Astrocyte of the cerebellum (primary cell): Measurements from ENCODE around the gene GPR89A.
"Not testable (repeated sequence)": the region's sequence is repeated elsewhere in the genome, so short reads cannot be mapped to it uniquely, and the experiment has no call there.

Source experiments
- DNase-seq: peaks from one replicate; pipeline ENCODE4 v3.0.0-alpha.2; 2011; ENCODE audit warnings: low read depth
- H3K4me3 ChIP-seq: 2 replicates; pipeline ENCODE4 v1.5.1; 2011; ENCODE audit warnings: mild to moderate bottlenecking, low read depth, low read length, moderate library complexity
- CTCF ChIP-seq: IDR thresholded peaks from 2 replicates; pipeline ENCODE4 v1.5.1; 2012; ENCODE audit warnings: low read length, low read depth, moderate library complexity, mild to moderate bottlenecking; ENCODE audit errors: missing control alignments
- in situ Hi-C: cut with HindIII; loops from 2 replicates; pipeline ENCODE4 v1.10.0; 2017; ENCODE audit warnings: low sequenced_read_pairs

Gene GPR89A

DNA sequence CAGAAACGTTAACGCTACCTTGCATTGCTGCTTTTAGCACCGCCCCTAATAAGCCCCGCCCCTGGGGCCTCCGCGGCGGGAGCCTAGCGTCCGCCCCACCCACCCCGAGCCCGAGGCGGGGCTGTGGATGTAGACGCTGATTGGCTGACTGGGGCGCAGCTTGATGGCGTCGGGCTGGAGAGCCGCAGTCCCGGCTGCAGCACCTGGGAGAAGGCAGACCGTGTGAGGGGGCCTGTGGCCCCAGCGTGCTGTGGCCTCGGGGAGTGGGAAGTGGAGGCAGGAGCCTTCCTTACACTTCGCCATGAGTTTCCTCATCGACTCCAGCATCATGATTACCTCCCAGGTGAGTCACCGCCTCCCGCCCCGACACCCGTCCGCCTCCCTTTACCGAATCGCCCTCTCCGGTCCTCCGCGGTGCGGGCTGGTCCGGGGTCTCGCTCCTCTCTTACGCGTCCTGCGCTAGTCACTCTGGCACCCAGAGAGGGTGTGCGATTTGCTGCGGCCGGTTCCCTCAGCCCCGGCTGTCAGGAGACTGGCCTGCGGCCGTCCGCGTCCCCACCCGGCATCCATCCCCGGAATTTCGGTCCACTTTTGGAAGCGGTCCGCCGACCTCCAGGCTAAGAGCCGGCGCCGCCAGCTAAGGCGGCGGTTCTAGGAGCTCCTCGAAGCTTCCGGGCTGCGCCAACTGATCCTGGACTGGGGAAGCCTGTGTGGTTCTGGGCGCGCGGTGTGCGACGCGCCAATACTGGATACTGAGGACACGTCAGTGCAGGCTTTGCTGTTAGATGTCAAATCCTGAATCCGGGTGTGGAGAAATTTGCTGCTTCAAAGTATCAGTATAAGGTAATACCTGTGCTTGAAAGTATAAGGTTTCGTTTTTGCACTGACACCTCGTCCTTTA lies at the start of gene GPR89A:
GPR89A (plus strand) TSS at position 156 of the 901 bp plus-strand sequence; CDS start at position 302, 146 bp downstream.
- in situ Hi-C loops: not testable (repeated sequence)
- DNase-seq: peak; percentile 70
- peak within 1 kb of the TSS; percentile 67 for H3K4me3 ChIP-seq

DNA sequence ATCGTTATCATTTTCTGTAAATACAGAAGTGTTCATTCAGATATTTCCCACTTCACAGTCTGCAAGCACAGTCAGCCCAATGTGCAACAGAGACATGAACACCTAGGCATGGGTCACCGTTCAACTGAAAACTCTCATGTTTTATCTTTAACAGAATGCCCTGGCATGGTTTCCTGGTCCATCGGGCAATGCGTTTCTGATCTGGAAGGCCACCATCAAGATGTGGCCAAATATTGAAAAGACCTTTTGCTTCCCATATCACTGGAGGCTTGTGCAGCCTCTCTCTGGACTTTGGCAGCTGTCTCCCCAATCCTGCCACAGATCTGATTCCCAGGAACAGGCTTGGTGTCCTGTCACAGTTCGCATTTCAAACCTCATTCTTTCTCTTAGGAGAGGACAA lies 21.0 kb upstream of the GPR89A start:
- DNase-seq, H3K4me3 ChIP-seq, in situ Hi-C loops: not testable (repeated sequence)

DNA sequence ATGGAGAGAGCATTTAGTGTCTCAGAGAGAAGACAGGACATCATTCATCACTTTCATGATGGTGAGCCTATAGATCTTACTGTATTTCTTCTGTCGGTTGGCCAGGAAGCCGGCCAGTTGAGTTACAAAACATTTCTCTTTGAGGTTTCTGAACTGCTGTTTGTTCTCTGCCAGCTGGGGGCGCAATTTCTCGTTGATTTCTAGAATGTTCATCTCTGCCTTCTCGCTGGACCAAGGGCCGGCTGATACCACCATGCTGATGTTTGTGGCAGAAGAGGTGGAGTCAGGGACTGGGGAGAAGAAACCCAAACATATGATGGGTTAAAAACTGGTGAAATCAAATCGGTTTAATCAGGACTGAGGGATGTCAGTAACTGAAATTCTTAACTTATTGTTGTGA lies 17.0 kb upstream of the GPR89A start:
- in situ Hi-C loops, H3K4me3 ChIP-seq, DNase-seq: not testable (repeated sequence)

DNA sequence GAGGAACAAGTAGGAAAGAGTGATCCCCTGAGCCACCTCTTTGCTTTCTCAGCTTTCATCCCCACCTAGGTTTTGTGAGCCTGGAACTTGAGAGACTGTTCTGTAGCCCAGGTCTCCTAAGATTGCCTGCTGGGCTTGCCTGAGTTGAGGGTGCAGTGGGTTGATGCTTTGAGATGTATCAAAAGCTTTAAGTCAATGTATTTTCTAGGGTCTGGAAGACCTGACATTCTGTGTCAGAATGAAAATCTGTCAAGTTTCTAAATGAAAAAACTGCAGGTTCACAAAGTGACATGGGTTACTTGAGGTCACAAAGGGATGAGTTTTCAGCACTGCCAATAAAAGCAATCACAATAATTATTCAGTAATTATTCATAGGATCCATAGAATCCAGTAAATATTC lies 15.4 kb upstream of the GPR89A start:
- DNase-seq, H3K4me3 ChIP-seq, in situ Hi-C loops: not testable (repeated sequence)

- H3K4me3 ChIP-seq, in situ Hi-C loops, DNase-seq: not testable (repeated sequence)
These were observed 12.4 kb upstream of the GPR89A start for GRCh38 chr1:145595421-145595820.

- in situ Hi-C loops: not testable (repeated sequence)
These were observed 11.6 kb upstream of the GPR89A start for GRCh38 chr1:145596236-145596635.

DNA sequence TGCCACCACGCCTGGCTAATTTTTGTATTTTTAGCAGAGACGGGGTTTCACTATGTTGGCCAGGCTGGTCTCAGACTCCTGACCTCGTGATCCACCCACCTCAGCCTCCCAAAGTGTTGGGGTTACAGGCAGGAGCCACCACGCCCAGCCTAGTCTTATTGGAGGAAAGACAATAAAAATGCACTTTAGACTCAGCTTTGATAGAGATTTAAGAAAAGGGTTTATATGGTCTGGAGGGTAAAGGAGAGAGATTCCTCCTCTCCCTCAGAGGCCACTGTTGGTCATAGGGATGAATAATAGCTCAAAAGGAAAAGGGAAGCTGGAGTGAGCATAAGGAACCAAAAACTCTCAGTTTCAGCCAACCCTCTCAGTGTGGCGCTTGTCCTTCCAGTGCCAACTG lies 8.4 kb upstream of the GPR89A start:
- H3K4me3 ChIP-seq, DNase-seq, in situ Hi-C loops: not testable (repeated sequence)

More at GRCh38 chr1:145596236-145596635, 11.6 kb upstream of the GPR89A start:
- not testable (repeated sequence) for DNase-seq, H3K4me3 ChIP-seq

- H3K4me3 ChIP-seq: no peak overlapping the region
- TF ChIP-seq CTCF: no peak
- in situ Hi-C loops: no loop called here
- DNase-seq: no peak
These were observed 6.2 kb upstream of the GPR89A start for GRCh38 chr1:145601593-145601992.

DNA sequence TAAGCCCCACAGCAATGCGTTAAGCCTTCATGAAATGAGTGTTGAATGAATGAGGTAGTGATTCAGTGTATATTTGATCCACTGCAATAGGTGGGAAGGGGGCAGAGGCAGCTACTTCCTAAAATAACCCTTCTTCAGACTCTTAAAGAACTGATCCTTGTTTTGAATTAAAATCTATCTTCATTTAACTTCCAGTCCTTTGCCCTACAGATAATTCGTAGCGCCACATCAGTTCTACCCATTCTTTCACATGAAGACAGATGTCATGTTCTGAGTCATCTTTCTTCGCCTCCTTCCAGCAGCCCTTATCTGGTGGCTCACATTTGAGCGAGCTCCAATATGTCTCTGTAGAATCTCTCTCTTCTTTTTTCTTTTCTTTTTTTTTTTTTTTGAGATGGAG lies 948 bp upstream of the GPR89A start:
- H3K4me3 ChIP-seq, DNase-seq, in situ Hi-C loops: not testable (repeated sequence)

- H3K4me3 ChIP-seq, DNase-seq, in situ Hi-C loops: not testable (repeated sequence)
These were observed 499 bp upstream of the GPR89A start for GRCh38 chr1:145607289-145607688.

DNA sequence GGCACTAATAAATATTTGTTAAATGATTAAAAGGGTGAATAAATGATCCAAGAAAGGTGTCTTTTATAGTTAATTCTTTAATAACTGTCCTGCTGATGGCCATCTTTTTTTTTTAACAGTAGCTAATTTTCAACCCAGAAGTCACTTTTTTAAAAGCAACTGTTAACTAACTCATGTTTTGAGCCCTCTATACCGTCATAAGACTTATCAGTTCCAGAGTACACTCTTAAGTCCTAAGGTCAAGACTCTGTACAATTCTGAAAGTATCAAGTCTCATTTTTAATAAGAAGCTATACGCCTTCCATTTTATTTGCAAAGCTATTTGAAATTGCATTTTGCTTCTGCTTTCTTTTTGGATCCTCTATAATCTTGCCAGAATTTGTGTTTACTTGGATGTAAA lies 3.0 kb downstream of the GPR89A start:
- in situ Hi-C loops, DNase-seq: not testable (repeated sequence)

GRCh38 chr1:145620073-145620472 lies 12.3 kb downstream of the GPR89A start:
- in situ Hi-C loops, H3K4me3 ChIP-seq, DNase-seq: not testable (repeated sequence)

More for the DNA sequence above, 3.0 kb downstream of the GPR89A start:
- not testable (repeated sequence) for H3K4me3 ChIP-seq

GRCh38 chr1:145622177-145622576 lies 14.4 kb downstream of the GPR89A start:
- DNase-seq, in situ Hi-C loops, H3K4me3 ChIP-seq: not testable (repeated sequence)

GRCh38 chr1:145636237-145636636 lies 28.4 kb downstream of the GPR89A start:
- DNase-seq, H3K4me3 ChIP-seq, in situ Hi-C loops: not testable (repeated sequence)

- in situ Hi-C loops, H3K4me3 ChIP-seq, DNase-seq: not testable (repeated sequence)
These were observed 34.1 kb downstream of the GPR89A start for GRCh38 chr1:145641886-145642285.

DNA sequence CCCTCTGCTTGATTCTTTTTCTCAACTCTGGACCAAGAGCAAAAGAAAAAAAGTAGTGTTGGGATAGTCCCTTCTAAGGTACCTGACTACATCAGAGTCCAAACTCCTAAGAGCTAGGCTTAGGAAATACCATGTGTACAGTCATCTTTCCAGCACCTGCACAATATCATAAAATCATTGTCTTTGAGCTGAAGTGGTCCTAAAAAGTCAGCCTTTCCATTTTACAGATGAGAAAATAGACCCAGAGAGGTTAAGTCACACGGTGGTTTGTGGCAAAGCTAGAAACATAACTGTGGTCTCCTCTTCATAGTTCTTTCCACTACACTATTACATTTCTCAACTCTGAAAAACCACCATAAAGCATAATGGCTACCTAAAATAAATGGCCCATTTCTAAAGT lies 36.2 kb downstream of the GPR89A start:
- DNase-seq: not testable (repeated sequence)

More for the DNA sequence above, 36.2 kb downstream of the GPR89A start:
- H3K4me3 ChIP-seq, in situ Hi-C loops: not testable (repeated sequence)
